Right lobe of liver (tissue), 6 donors: ENCODE data around the gene ZMIZ1. TPM values are rescaled to one million over a fixed set of nuclear protein-coding genes. Genes with fewer than 3 reads are reported as not detected.
A peak's percentile ranks its signal among the peaks of the same experiment; 100 is the strongest.

Experiments used
- ATAC-seq, 4 donors: fragments of 200-7000 bp; cut with Tn5 transposase; one replicate each; pipeline ENCODE4 v1.9.1; 2020; ENCODE audit warnings: mild to moderate bottlenecking in 4 of 4, moderate library complexity in 4 of 4
- DNase-seq, 3 donors: peaks; one replicate each; pipeline ENCODE4 v3.0.0-alpha.2; 2020
- H3K27ac ChIP-seq, 3 donors: fragments of 200-600 bp; one replicate each; pipeline ENCODE4 v1.8.0; 2022
- H3K27me3 ChIP-seq, 2 donors: fragments of 200-600 bp; one replicate each; pipeline ENCODE4 v1.8.0; 2022
- H3K36me3 ChIP-seq, 4 donors: fragments of 200-600 bp; sonication (generic) in 1 of 4; one replicate each; pipeline versions ENCODE4 v1.5.1 to v1.8.0; 2017 to 2022; ENCODE audit warnings: control low read depth in 1 of 4
- H3K4me1 ChIP-seq, 4 donors: fragments of 200-600 bp; sonication (generic) in 1 of 4; one replicate each; pipeline versions ENCODE4 v1.5.1 to v1.8.0; 2017 to 2022; ENCODE audit warnings: control low read depth in 1 of 4
- H3K4me3 ChIP-seq, 3 donors: fragments of 200-600 bp; one replicate each; pipeline ENCODE4 v1.8.0; 2022
- H3K9me3 ChIP-seq, 4 donors: fragments of 200-600 bp; sonication (generic) in 1 of 4; one replicate each; pipeline versions ENCODE4 v1.5.1 to v1.8.0; 2017 to 2022; ENCODE audit warnings: control low read depth in 1 of 4
- POLR2A ChIP-seq: fragments of 450-650 bp; IDR thresholded peaks from one replicate; pipeline ENCODE4 v1.6.1; 2017; ENCODE audit warnings: antibody characterized with exemption, mild to moderate bottlenecking
- WGBS: methylation state at CpG from one replicate; pipeline ENCODE4 v1.1.6; 2018; ENCODE audit warnings: low coverage, low lambda C conversion rate; ENCODE audit not compliant: insufficient coverage; ENCODE audit errors: missing lambda C conversion rate; 5-methylcytosine and 5-hydroxymethylcytosine counted together
- intact Hi-C, 2 donors: fragments of 100-400 bp; cut with DNase I; formaldehyde crosslinking; loops; one replicate each; pipeline versions ENCODE4 v1.11.2 to v1.14.1; 2022
- total RNA-seq, 6 experiments: library from RNA; depleted of rRNA in 2 of 6; stranded (reverse); fragments of >200 nt in 2 of 6; fragmentation: NEBNext Ultra II Directional in 3 of 6; extraction: Animal tissue kit (Norgen Biotek cat#: 25700) in 3 of 6; gene quantifications; one replicate each; pipeline versions ENCODE4 v1.1.0 to v1.2.4, GENCODE V29; 2016 to 2023
- TF ChIP-seq, protein P1 (sequence below), 4 donors: fragments of 200-600 bp in 3 of 4; fragments of 450-650 bp in 1 of 4; IDR thresholded peaks; one replicate each; pipeline versions ENCODE4 v1.5.1 to v1.8.0; 2016 to 2022; ENCODE audit warnings: antibody characterized with exemption in 4 of 4, mild to moderate bottlenecking in 2 of 4
- donor health status: DM: no; HTN: yes; CAD: no.
- donor health status: DM: no; HTN: no; CAD: no.
- donor health status: DM: no; HTN: no; CAD: no.
- donor health status: DM: no; HTN: yes; CAD: no.
- donor health status: DM: no; HTN: yes; CAD: no.

Gene ZMIZ1
- total RNA-seq, 6 experiments from 2014 or later: 9.9 to 22.8 (median 12.3) TPM

- no peak overlapping the region for H3K27ac ChIP-seq
These were observed 195.2 kb downstream of the ZMIZ1 start for GRCh38 chr10:79263939-79264338.

GRCh38 chr10:79264942-79265341 lies 196.2 kb downstream of the ZMIZ1 start:
- Histone ChIP-seq H3K36me3 (no peaks in the 10 kb centered on the region), H3K27me3 (no peaks in the 10 kb centered on the region), H3K4me3 (no peak overlapping the region), H3K4me1 (peaks cover 0 to 3% (median 0%) of the 10 kb centered on the region in 4 donors), H3K27ac (no peak overlapping the region), H3K9me3 (no peaks in the 10 kb centered on the region)
- WGBS: 100% methylated on average over 1 of the region's 10 CpGs
- TF ChIP-seq POLR2A: no peak
- TF ChIP-seq, protein P1, sequence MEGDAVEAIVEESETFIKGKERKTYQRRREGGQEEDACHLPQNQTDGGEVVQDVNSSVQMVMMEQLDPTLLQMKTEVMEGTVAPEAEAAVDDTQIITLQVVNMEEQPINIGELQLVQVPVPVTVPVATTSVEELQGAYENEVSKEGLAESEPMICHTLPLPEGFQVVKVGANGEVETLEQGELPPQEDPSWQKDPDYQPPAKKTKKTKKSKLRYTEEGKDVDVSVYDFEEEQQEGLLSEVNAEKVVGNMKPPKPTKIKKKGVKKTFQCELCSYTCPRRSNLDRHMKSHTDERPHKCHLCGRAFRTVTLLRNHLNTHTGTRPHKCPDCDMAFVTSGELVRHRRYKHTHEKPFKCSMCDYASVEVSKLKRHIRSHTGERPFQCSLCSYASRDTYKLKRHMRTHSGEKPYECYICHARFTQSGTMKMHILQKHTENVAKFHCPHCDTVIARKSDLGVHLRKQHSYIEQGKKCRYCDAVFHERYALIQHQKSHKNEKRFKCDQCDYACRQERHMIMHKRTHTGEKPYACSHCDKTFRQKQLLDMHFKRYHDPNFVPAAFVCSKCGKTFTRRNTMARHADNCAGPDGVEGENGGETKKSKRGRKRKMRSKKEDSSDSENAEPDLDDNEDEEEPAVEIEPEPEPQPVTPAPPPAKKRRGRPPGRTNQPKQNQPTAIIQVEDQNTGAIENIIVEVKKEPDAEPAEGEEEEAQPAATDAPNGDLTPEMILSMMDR (IDR thresholded peaks at IDR 0.05): no peak
- ATAC-seq (peak in 1 of 4 donors; percentile 2), DNase-seq (no peak)
- intact Hi-C loops: no loop called here

More at GRCh38 chr10:79263939-79264338, 195.2 kb downstream of the ZMIZ1 start:
- intact Hi-C loops: no loop called here
- peaks cover 0 to 3% (median 0%) of the 10 kb centered on the region in 4 donors for H3K4me1 ChIP-seq
- H3K9me3 ChIP-seq: no peaks in the 10 kb centered on the region
- no peaks in the 10 kb centered on the region for H3K27me3 ChIP-seq
- ATAC-seq (no peak), DNase-seq (no peak)
- H3K4me3 ChIP-seq: no peak overlapping the region
- 94% methylated on average over 3 of the region's 10 CpGs for WGBS
- no peak for TF ChIP-seq POLR2A
- TF ChIP-seq, protein P1 (IDR thresholded peaks at IDR 0.05): no peak
- H3K36me3 ChIP-seq: no peaks in the 10 kb centered on the region

DNA sequence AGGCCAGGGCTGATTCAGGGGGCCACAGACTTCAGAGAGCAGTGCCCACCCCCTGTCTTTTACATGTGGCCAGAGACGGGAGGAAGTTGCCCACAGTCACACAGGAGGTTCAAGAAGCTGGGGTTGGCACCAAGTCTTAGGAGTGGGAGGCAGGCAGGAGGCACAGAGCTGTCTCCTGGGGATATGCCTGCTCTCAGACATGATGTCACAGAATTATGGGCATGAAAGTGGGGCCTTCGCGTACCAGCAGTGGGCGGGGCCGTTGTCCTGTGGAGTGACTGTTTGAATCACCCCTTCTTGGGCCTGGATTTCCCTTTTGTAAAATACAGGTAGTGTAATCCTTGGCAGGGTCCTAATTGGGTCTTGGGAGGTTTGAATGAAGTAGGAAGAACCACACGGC lies 197.3 kb downstream of the ZMIZ1 start:
- WGBS: 35% methylated on average over 4 of the region's 6 CpGs
- H3K27ac ChIP-seq: peak overlapping the region; percentile 39 to 64 (median 43)
- TF ChIP-seq, protein P1 (IDR thresholded peaks at IDR 0.05): no peak
- no peak for TF ChIP-seq POLR2A
- peaks cover 0 to 3% (median 0%) of the 10 kb centered on the region in 4 donors for H3K4me1 ChIP-seq
- no peaks in the 10 kb centered on the region for H3K9me3 ChIP-seq
- no peak overlapping the region for H3K4me3 ChIP-seq
- H3K27me3 ChIP-seq: no peaks in the 10 kb centered on the region
- intact Hi-C loops: no loop called here
- DNase-seq (no peak), ATAC-seq (no peak)
- H3K36me3 ChIP-seq: no peaks in the 10 kb centered on the region

DNA sequence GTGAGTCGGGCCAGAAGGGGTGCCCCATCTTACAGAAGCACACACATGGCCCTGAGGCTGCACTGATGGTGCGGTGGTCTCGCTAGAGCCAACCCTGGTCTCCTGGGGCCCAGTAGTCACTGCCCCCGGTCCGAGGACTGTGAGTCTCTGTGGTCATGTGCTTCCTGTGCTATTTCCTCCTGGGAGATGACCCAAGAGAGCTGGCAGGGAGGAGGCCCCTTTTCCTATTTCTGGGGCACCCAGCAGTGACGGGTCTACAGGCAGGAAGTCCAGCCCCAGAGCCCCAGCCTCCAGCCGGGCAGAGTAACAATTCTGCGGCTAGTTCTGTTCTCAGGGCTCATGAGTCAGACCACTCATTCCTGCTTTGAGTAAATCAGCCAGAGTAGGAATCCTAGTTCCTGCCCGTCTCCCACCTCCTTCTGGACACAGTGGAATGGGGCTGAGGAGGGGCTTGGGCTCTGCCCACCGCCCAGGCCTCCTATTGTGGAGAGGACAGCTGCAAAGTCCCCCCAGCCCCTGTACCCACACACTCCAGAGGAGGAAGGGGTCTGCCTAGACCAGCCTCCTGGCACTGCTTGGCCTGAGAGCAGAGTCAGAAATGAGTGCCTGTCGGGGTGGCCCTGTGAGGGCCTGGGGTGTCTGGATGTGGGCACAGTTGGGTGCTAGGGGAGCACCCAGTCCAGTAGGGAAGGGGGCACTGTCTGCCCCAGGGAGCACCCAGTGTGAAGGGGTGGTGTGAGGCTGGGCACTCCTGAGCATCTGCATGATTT lies 198.0 kb downstream of the ZMIZ1 start:
- Histone ChIP-seq H3K4me1 (peaks cover 0 to 3% (median 0%) of the 10 kb centered on the region in 4 donors), H3K27me3 (no peaks in the 10 kb centered on the region), H3K9me3 (no peaks in the 10 kb centered on the region), H3K36me3 (no peaks in the 10 kb centered on the region), H3K27ac (peak overlapping the region; percentile 39 to 64 (median 53)), H3K4me3 (no peak overlapping the region)
- peak; percentile 59 to 72 (median 70) for ATAC-seq
- 47% methylated on average over 3 of the region's 11 CpGs for WGBS
- intact Hi-C loops: no loop called here
- peak; percentile 67 to 74 (median 70) for DNase-seq
- TF ChIP-seq, protein P1 (IDR thresholded peaks at IDR 0.05): no peak
- no peak for TF ChIP-seq POLR2A
